Neutrophil (primary cell): ENCODE results near the gene TBL1XR1.

Experiments used
- H3K27ac ChIP-seq: fragments of 200-600 bp; sonication (generic); 2 replicates; pipeline ENCODE4 v1.5.1; 2016; ENCODE audit warnings: mild to moderate bottlenecking, moderate library complexity
- H3K27me3 ChIP-seq: fragments of 200-600 bp; sonication (generic); 2 replicates; pipeline ENCODE4 v1.6.0; 2016; ENCODE audit warnings: mild to moderate bottlenecking
- H3K36me3 ChIP-seq: fragments of 200-600 bp; sonication (generic); 2 replicates; pipeline ENCODE4 v1.5.1; 2017
- H3K4me1 ChIP-seq, 2 experiments: fragments of 200-600 bp in 1 of 2; sonication (generic) in 1 of 2; 1 replicate in 1 of 2; 2 replicates in 1 of 2; pipeline versions ENCODE4 v1.5.1 to v1.6.1; 2013 to 2016; ENCODE audit warnings: low read depth in 1 of 2, low read length in 1 of 2, mild to moderate bottlenecking in 1 of 2, moderate library complexity in 1 of 2; ENCODE audit not compliant: control insufficient read depth in 1 of 2, insufficient read depth in 1 of 2
- H3K4me3 ChIP-seq, 2 experiments: fragments of 200-600 bp in 1 of 2; sonication (generic) in 1 of 2; 1 replicate in 1 of 2; 2 replicates in 1 of 2; pipeline ENCODE4 v1.5.1; 2013 to 2016; ENCODE audit warnings: low read depth in 1 of 2, low read length in 1 of 2, mild to moderate bottlenecking in 1 of 2, moderate library complexity in 1 of 2
- H3K9me3 ChIP-seq: fragments of 200-600 bp; sonication (generic); 2 replicates; pipeline ENCODE4 v1.5.1; 2016
- CTCF ChIP-seq: fragments of 200-600 bp; sonication (generic); IDR thresholded peaks from 2 replicates; pipeline ENCODE4 v1.5.1; 2016; ENCODE audit warnings: antibody characterized with exemption

The TBL1XR1 gene

DNA sequence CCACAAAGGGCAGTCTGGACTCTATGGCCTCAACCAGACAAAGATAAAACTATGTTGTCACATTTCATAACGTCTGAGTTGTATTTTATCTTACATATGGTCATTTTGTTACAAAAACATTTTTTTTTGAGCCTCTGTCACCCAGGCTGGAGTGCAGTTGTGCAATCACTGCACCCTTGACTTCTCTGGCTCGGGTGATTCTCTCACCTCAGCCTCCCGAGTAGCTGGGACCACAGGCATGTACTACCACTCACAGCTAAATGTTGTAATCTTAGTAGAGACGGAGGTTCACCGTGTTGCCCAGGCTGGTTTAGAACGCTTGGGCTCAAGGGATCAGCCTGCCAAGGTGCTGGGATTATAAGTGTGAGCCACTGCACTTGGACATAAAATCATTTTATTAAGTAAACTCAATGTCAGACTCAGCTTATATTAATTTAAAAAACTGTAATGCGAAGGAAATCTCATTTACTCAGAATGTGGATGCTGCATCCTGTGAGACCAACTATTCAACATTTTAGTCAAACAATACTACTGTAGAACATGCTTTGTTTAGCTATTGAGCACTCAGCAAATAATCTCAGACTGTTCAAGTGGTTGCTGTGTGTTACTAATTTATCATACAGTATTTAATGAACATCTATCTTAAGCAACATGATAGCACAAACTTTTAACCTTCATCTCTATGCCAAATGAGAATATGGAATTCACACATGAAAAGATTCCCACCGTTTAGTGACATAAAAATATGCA is 209.2 kb downstream of the TBL1XR1 start:
- Histone ChIP-seq H3K36me3 (no peaks in the 10 kb centered on the region), H3K4me3 (no peak overlapping the region), H3K4me1 (no peaks in the 10 kb centered on the region), H3K27me3 (no peaks in the 10 kb centered on the region), H3K9me3 (no peaks in the 10 kb centered on the region), H3K27ac (no peak overlapping the region)
- TF ChIP-seq CTCF, result no peak

DNA sequence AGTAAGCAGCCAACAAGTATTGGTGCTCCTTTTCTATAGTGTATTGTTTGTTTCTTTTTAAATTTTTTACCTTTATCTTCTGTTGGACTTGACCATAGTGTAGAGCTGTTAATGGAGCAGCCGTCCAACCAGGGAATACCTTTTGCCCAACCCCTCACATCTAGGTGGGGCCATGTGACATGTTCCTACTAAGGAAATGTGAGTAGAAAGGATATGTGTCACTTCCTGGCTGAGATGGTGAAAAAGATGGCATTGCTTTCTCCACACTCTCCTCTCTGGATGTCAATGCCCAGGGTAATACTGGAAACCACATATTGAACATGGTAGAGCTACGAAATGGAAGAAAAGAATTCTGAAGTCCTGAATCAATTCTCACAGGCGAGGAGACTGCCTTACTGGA is 218.8 kb downstream of the TBL1XR1 start:
- H3K36me3 ChIP-seq, result no peaks in the 10 kb centered on the region
- no peaks in the 10 kb centered on the region for H3K4me1 ChIP-seq
- TF ChIP-seq CTCF, result no peak
- H3K27ac ChIP-seq, result no peak overlapping the region
- H3K9me3 ChIP-seq, result no peaks in the 10 kb centered on the region
- no peak overlapping the region for H3K4me3 ChIP-seq
- no peaks in the 10 kb centered on the region for H3K27me3 ChIP-seq

- TF ChIP-seq CTCF, result no peak
- H3K36me3 ChIP-seq, result no peaks in the 10 kb centered on the region
- H3K27me3 ChIP-seq, result no peaks in the 10 kb centered on the region
- no peaks in the 10 kb centered on the region for H3K4me1 ChIP-seq
- H3K4me3 ChIP-seq, result no peak overlapping the region
- no peak overlapping the region for H3K27ac ChIP-seq
- no peaks in the 10 kb centered on the region for H3K9me3 ChIP-seq
These were observed 220.0 kb downstream of the TBL1XR1 start for GRCh38 chr3:176977331-176977730.

DNA sequence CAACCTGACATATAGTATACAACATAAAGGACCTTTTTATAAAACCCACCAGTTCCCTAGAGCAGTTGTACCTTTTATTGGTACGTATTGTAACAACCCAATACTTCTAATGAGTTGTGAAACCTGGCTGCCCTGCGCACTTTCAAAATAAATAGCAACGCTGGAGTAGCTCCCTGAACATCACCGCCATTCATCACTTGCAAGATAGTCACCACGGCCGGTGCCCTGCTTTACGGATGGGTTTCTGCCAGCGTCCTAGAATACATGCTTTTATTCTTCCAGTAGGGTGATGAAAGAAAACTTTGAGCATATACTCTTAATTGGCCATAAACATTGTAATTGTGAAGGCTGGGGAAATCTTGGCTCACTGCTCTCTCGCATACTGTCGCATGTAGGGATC is 220.7 kb downstream of the TBL1XR1 start:
- no peak overlapping the region for H3K4me3 ChIP-seq
- H3K27ac ChIP-seq, result no peak overlapping the region
- no peaks in the 10 kb centered on the region for H3K36me3 ChIP-seq
- no peaks in the 10 kb centered on the region for H3K9me3 ChIP-seq
- no peaks in the 10 kb centered on the region for H3K4me1 ChIP-seq
- TF ChIP-seq CTCF, result no peak
- no peaks in the 10 kb centered on the region for H3K27me3 ChIP-seq

DNA sequence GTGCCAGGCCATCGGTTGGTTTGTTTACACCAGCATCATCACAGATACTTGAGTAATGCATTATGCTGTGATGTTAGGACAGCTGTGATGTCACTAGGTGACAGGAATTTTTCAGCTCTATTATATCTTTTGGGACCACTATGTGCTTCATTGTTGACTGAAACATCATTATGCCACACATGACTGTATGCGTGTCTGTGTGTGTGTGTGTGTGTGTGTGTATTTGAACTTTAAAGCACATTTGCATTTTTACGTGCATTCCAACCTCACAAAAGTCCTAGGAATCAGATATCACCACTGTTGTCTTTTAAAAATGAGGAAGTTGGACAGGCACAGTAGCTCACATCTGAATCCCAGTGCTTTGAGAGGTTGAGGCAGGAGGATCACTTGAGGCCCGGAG is 223.0 kb downstream of the TBL1XR1 start:
- TF ChIP-seq CTCF, result no peak
- Histone ChIP-seq H3K4me3 (no peak overlapping the region), H3K27me3 (no peaks in the 10 kb centered on the region), H3K9me3 (no peaks in the 10 kb centered on the region), H3K36me3 (no peaks in the 10 kb centered on the region), H3K27ac (no peak overlapping the region), H3K4me1 (no peaks in the 10 kb centered on the region)
